ENCODE results near the gene ZNF343.

Gene ZNF343

DNA sequence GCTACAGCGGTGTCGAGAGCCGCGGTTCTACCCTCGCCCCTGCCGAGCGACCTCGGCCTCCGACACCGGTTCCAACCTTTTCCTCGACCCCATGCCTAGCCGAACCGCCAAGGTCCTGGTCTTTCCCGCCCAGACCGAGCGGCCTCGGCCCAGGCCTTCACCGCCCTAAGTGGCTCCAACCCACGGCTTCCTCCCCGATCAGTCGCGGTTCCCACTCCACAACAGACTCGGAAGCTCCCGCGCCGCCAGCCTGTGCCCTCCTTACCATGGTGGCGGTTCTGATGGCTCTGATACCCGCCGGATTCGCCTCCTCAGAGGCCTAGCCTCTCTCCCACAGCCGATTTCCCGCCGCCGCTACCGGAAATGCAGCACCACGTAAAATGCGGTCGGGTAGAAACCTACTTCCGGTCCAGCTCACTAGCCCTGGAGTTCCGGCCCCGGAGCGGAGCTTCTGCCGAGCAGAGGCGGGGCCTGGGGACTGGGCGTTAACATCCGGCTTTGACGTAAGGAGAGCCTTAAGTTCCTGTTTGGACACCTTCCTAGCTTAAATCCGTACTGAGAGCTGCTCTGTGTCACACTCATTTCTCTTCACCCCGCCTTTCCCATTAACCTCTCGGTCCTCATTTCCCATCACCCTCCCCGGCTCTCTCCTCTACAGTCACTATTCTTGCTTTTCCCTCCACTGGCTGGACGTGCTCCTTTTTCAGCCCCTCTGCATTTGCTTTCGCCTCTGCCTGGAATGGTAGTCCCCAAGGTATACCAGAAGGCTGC lies 38.1 kb downstream of the ZNF343 start, which contains the start of gene SNRPB:
Gene SNRPB, minus strand, starts transcription at position 367 of the 771 bp plus-strand sequence. Its CDS starts 99 bp downstream, at position 268.
- peak; percentile 97 for DNase-seq

GRCh38 chr20:2469991-2470422 lies 38.7 kb downstream of the ZNF343 start:
- peak; percentile 73 for DNase-seq

DNA sequence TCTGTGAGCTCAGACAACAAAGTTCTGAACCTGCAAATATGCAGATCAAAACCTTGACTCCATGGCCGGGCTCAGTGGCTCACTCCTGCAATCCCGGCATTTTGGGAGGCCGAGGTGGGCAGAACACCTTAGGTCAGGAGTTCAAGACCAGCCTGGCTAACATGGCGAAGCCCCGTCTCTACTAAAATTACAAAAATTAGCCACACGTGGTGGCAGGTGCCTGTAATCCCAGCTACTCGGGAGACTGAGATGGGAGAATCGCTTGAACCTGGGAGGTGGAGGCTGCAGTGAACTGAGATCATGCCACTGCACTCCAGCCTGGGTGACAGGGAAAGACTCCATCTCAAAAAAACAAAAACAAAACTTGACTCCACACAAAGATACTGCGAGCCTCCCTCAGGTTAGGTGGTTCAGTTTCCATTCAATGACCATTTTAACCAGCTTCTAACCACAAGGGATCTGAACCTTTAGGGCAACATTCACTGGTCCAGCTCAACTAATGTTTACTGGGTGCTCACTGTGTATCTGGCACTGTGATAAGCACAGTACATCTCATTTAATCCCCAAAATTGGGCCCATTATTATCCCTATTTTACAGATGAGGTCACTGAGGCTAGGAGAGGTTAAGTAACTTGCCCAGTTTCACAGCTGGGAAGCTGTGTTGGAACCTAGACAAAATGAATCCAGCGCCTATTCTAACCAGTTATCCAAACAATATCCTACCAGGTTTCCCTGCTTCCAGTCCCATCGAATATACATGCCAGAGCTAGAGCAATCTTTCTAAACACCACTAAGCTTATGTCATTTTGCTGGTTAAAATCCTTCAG lies 39.9 kb downstream of the ZNF343 start:
- DNase-seq, result no peak

- DNase-seq, result no peak
Observed at GRCh38 chr20:2467412-2467811, 41.3 kb downstream of the ZNF343 start.

DNA sequence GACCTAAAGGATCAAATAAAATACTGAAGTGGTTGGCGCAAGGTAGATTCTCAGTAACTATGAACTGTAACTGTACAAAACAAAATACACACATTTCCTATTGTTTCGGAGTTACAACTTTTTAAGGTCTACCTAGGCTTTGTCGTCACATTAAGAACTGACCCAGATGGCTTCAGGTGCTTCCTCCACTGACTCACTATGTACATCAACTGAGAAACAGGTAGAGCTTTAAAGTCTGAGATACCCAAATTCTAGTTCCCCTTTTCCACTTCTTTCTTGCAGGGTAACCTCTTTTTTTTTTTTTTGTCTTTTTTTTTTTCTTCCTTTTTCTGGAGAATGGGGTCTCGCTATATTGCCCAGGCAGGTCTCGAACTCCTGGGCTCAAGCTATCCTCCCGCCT lies 43.6 kb downstream of the ZNF343 start:
- DNase-seq, result no peak

DNA sequence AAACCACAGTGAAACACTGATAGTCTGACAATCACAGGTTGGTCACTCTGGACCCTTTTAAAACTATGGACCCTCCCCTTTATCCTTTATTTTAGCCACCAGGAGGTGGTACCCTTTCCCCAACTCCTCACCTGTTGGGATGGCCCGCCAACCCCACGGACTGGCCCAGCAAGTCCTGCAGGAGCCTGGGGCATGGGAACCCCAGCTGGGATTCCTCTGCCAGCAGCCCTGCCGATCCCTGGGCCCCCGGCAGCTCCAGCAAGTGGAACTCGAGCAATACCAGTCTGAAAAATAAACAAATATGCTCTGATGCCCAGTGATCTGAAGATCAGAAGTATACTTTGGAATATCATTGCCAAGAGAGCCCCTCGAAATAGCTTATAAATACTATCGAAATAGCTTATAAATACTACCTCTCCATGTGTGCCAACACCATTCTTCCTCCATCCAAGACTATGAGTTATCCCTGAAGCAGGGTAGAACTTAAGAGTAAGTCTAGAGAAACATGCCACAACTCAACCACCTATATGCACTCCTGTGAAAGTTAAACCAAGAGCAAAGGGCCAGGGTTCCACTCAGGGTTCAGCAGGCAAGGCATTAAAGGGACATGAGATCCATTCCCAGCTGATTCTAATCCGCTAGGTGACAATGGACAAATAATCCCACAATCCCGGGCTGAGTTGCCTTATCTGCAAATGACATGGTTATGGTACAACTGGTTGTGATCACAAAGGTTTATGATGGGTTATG lies 44.9 kb downstream of the ZNF343 start:
- no peak for DNase-seq

DNA sequence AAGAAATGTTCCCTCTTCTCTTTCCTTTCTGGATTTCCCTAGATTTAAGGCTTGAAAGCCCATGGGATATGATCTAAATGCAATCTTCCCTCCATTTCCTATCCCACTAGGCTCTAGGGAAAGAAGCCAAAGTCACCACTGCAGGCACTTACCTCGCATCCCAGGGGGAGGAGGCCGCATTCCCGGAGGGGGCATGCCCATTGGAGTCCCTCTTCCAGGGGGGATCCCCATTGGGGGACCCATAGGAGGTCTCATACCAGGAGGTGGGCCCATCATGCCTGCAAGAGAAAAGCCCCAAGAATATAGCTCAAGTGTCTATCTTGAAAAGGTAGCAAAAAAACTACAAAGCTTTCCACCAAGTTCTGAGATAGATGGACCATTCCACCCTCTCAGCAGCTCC lies 46.2 kb downstream of the ZNF343 start:
- no peak for DNase-seq

- DNase-seq, result no peak
Observed at GRCh38 chr20:2460752-2461424, 47.8 kb downstream of the ZNF343 start.

DNA sequence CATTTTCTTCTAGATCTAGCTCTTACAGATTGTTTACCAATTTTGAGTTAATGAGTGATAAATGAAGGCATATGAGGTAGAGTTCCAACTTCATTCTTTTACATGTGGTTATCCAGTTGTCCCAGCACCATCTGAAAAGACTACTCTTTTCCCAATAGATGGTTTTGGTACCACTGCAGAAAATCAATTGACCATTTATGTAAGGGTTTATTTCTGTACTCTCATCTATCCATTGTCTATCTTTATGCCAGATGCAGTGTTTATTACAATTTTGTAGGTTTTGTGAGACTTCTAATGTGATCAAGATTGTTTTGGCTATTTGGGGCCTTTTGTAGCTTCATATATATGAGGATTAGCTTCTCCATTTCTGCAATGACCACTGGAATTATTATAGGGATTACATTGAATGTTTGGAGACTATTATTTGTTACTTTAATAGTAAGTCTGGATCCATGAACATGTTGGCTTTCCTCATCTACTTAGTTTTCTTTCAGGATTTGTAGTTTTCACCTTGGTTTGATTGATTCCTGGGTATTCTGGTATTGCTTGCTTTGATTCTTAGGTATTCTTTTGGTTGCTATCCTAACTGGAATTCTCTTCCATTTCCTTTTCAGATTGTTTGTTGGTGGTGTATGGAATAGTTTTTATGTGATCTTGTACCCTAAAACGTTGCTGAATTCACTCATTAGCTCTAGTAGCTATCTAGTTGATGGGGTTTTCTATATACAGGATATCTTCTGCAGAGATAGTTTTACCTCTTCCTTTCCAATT lies 48.5 kb downstream of the ZNF343 start:
- DNase-seq, result no peak

GRCh38 chr20:2458919-2459499 lies 49.7 kb downstream of the ZNF343 start:
- no peak for DNase-seq

- DNase-seq, result no peak
Observed at GRCh38 chr20:2455771-2456497, 52.8 kb downstream of the ZNF343 start.

DNA sequence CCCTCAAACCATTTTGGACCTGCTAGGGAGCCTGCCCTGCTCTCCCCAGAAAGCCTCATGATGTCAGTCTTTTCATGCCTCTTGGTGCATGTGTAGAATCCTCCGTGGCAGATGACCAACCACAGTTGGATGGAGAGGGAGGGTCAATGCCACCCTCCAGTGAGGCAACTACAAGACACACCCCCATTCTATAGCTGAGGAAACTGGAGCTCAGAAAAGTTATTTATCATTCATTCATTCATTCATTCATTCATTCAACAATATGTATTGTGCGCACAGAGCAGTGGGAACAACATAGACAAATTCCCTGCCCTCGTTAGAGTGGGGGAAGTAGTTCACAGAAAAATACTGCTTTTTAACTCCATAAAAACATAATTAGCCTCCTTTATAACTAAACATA lies 54.9 kb downstream of the ZNF343 start:
- DNase-seq, result no peak

DNA sequence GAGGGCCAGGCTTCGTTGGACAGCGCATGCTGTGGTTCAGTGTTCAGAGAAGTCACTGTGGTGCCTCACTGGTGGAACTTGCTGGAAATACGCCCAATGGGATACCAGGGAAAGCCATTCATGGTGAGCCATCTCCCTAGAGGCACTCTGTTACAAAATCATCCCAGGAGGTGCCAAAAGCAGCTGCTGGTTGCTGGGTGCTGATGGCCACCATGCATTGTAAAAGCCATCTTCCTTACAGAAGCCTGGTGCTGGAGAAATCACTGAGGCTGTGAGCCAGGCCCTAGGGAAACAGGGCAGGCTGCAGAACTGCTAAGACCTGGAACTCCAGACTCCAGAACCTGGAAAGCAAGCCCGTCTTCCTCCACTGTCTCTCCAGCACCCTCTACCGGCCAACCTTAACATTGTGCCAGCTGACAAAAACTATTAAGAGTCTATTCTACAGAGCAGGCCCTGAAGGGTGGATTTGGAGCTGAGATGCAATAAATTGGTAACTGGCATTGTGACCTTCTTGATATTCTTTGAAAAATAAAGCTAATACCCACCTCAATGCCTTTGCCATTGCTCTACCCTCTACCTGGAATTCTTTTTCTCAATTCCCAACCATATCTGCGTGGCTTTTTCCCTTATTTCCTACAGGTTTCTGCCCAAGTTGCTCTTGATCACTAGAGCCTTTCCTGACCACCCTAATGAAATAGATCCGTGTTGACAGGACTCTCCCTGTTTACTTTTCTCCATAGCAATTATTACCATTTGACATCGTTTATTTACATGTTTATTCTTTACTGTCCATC lies 56.6 kb downstream of the ZNF343 start:
- peak; percentile 74 for DNase-seq

- no peak for DNase-seq
Observed at GRCh38 chr20:2451422-2451821, 57.3 kb downstream of the ZNF343 start.

GRCh38 chr20:2449386-2449785 lies 59.3 kb downstream of the ZNF343 start:
- no peak for DNase-seq

DNA sequence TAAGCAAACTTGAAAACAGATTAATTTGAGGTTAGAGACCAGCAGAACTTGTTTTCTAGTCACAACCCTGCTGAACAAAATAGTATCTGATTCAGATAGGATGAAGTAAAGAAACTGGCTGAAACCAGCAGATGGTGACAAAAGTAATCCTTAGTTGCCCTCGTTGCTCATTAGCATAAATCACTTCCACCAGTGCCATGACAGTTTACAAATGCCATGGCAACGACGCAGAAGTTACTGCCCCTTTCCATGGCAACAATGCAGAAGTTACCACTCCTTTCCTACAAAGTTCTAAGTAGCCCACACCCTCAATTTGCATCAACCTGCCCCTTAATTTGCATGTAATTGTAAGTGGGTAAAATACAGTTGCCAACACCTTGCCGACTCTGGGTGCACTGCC lies 61.9 kb downstream of the ZNF343 start:
- no peak for DNase-seq

Data from right forelimb (tissue), 1 donor.